ENCODE data around the gene SOD2. TPM values are rescaled to one million over a fixed set of nuclear protein-coding genes. Genes with fewer than 3 reads are reported as not detected.
A peak's percentile ranks its signal among the peaks of the same experiment; 100 is the strongest.

SOD2 gene
- total and polyA plus RNA-seq, 11 donors, result 263 to 1,000 (median 737) TPM

DNA sequence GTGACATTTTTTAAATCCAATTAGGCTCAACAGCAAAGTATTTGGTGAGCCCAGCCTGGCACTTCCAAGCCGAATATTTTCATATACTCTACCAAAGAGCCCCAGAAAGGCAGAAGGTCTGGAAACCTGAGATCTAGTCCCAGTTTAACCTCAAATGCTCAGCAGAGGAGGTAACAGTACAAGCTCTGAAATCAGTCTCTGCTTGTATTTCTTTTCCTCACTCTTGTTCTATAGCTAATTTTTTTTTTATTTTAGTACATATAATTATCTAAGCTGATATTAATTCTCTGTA lies 9.1 kb downstream of the SOD2 start:
- H3K9me3 ChIP-seq, result no peaks in the 10 kb centered on the region
- no peak overlapping the region for H3K4me3 ChIP-seq
- intact Hi-C loops (cut with DNase I), result no loop called here
- H3K4me1 ChIP-seq, result peaks cover 0 to 80% (median 14%) of the 10 kb centered on the region in 12 donors
- no peaks in the 10 kb centered on the region for H3K27me3 ChIP-seq
- DNase-seq (no peak), ATAC-seq (no peak)
- H3K27ac ChIP-seq, result peak overlapping the region in 1 of 12 donors; percentile 34
- TF ChIP-seq POLR2A (IDR thresholded peaks at IDR 0.05) (no peak), CTCF (IDR thresholded peaks at IDR 0.05) (no peak)
- peaks cover 0 to 99% (median 79%) of the 10 kb centered on the region in 9 donors for H3K36me3 ChIP-seq
- 76 to 94% (median 91%) methylated on average over 1 of the region's 1 CpG for WGBS, 4 donors

DNA sequence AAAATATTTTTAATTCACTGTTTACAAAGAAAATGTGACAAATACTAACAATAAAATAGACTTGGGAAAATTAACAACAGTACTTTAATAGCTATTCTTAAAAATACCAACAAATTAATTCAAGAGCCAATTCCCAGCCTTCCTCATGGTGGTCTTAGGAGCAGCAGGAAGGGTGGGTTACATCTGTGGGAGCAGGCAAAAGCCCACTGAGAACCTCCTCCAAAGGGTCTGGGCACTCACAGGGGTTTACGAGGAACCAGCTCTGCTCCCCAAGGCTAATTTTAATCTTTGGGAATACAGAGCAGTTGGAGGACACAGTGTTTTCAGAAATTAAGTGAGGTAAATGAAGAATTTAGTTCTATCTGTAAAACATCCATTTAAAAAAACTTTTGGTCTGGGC lies 10.2 kb downstream of the SOD2 start:
- no peak for DNase-seq
- peaks cover 0 to 71% (median 8%) of the 10 kb centered on the region in 12 donors for H3K4me1 ChIP-seq
- no peak overlapping the region for H3K4me3 ChIP-seq
- H3K27ac ChIP-seq, result peak overlapping the region in 1 of 12 donors; percentile 43
- H3K9me3 ChIP-seq, result no peaks in the 10 kb centered on the region
- no peak for ATAC-seq
- TF ChIP-seq CTCF (IDR thresholded peaks at IDR 0.05) (no peak), POLR2A (IDR thresholded peaks at IDR 0.05) (no peak)
- 89 to 98% (median 94%) methylated on average over 1 of the region's 1 CpG for WGBS, 4 donors
- H3K27me3 ChIP-seq, result no peaks in the 10 kb centered on the region
- intact Hi-C loops (cut with DNase I), result no loop called here
- H3K36me3 ChIP-seq, result peaks cover 0 to 100% (median 81%) of the 10 kb centered on the region in 9 donors

DNA sequence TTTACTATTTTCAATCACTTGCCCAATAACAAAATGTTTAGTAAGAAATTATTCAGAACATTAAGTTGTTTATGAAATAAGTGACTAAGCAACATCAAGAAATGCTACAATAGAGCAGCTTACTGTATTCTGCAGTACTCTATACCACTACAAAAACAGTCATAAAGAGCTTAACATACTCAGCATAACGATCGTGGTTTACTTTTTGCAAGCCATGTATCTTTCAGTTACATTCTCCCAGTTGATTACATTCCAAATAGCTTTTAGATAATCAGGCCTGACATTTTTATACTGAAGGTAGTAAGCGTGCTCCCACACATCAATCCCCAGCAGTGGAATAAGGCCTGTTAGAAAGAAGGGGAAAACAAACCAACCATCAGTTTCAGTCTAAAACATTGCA lies 10.7 kb downstream of the SOD2 start:
- H3K9me3 ChIP-seq, result no peaks in the 10 kb centered on the region
- no peaks in the 10 kb centered on the region for H3K27me3 ChIP-seq
- no peak for DNase-seq
- H3K4me1 ChIP-seq, result peaks cover 0 to 67% (median 8%) of the 10 kb centered on the region in 12 donors
- no peak overlapping the region for H3K27ac ChIP-seq
- no peak for ATAC-seq
- H3K4me3 ChIP-seq, result no peak overlapping the region
- intact Hi-C loops (cut with DNase I), result no loop called here
- WGBS, 4 donors, result 54 to 68% (median 63%) methylated on average over 3 of the region's 3 CpGs
- TF ChIP-seq CTCF (IDR thresholded peaks at IDR 0.05) (no peak), POLR2A (IDR thresholded peaks at IDR 0.05) (no peak)
- H3K36me3 ChIP-seq, result peaks cover 0 to 100% (median 80%) of the 10 kb centered on the region in 9 donors

DNA sequence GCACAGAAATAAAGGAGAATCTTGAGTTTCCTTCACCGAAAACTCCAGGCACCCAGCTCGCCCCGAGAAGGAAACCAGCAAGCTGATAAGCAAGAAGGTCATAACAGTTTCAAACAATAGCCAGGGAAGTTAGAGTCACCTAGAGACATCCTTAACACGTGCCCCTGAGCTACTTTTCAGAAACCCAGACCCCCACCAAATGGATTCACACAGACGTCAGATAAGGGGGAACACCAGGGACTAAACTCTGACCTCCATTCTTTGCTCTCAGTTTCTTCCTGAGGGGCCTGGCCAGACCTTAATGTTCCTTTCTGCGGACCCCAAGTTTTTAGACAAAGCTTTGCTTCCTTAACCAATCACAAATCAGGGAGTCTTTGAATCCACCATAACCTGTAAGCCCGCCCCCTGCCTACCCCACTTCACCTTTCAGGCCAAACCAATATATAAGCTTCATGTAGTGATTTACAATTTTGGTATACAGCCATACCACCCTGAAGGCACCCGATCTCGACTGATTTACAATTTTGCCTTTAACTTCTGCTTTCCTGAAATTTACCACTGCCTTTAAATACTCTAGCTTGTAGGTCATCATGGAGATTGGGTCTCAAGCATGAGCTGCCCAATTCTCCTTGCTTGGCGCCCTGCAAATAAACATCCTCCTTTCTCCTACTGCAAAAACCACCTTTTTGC lies 11.7 kb downstream of the SOD2 start:
- intact Hi-C loops (cut with DNase I), result no loop called here
- TF ChIP-seq CTCF (IDR thresholded peaks at IDR 0.05), result no peak
- no peak for TF ChIP-seq POLR2A (IDR thresholded peaks at IDR 0.05)
- Histone ChIP-seq H3K9me3 (peaks cover 0 to under 1% (median 0%) of the 10 kb centered on the region in 12 donors), H3K4me3 (no peak overlapping the region), H3K27me3 (no peaks in the 10 kb centered on the region), H3K4me1 (peaks cover 0 to 59% (median 3%) of the 10 kb centered on the region in 12 donors), H3K36me3 (peaks cover 0 to 100% (median 71%) of the 10 kb centered on the region in 9 donors), H3K27ac (no peak overlapping the region)
- peak in 2 of 4 donors; percentile 21 to 49 for ATAC-seq
- DNase-seq, result no peak
- WGBS, 4 donors, result 62 to 67% (median 63%) methylated on average over 10 of the region's 10 CpGs

Data from heart left ventricle (tissue), 16 donors.